NCI-H510A treated with DMSO at 0.1 percent for 48 hours (cell line): ENCODE data around the gene SORCS2.

ENCODE experiments used
- DNase-seq: peaks from one replicate; lab custom pipeline; 2025; lab: John Stamatoyannopoulos, UW

Gene SORCS2

GRCh38 chr4:7291372-7292114 lies 99.2 kb downstream of the SORCS2 start:
- DNase-seq, result no peak

- no peak for DNase-seq
Measured at GRCh38 chr4:7293703-7294102, 101.4 kb downstream of the SORCS2 start.

GRCh38 chr4:7294176-7294756 lies 101.9 kb downstream of the SORCS2 start:
- DNase-seq, result no peak

GRCh38 chr4:7295197-7295910 lies 103.0 kb downstream of the SORCS2 start:
- DNase-seq, result no peak

- DNase-seq, result no peak
Measured at GRCh38 chr4:7295911-7296660, 103.7 kb downstream of the SORCS2 start.

- no peak for DNase-seq
Measured at GRCh38 chr4:7296661-7297335, 104.5 kb downstream of the SORCS2 start.

GRCh38 chr4:7297374-7297773 lies 105.0 kb downstream of the SORCS2 start:
- DNase-seq, result no peak

- DNase-seq, result no peak
Measured at GRCh38 chr4:7297881-7298280, 105.5 kb downstream of the SORCS2 start.

- no peak for DNase-seq
Measured at GRCh38 chr4:7298619-7299009, 106.3 kb downstream of the SORCS2 start.

GRCh38 chr4:7299010-7299907 lies 106.9 kb downstream of the SORCS2 start:
- no peak for DNase-seq

GRCh38 chr4:7299908-7300710 lies 107.8 kb downstream of the SORCS2 start:
- DNase-seq, result no peak

GRCh38 chr4:7300711-7301095 lies 108.4 kb downstream of the SORCS2 start:
- DNase-seq, result no peak

- no peak for DNase-seq
Measured at GRCh38 chr4:7301126-7301785, 108.9 kb downstream of the SORCS2 start.

- DNase-seq, result no peak
Measured at GRCh38 chr4:7301846-7302630, 109.7 kb downstream of the SORCS2 start.

GRCh38 chr4:7302781-7303404 lies 110.6 kb downstream of the SORCS2 start:
- DNase-seq, result no peak

- DNase-seq, result no peak
Measured at GRCh38 chr4:7303561-7303960, 111.2 kb downstream of the SORCS2 start.

GRCh38 chr4:7304436-7304835 lies 112.1 kb downstream of the SORCS2 start:
- DNase-seq, result no peak
